Measurements from ENCODE around the gene OR10Z1. TPM values are rescaled to one million over a fixed set of nuclear protein-coding genes. Genes with fewer than 3 reads are reported as not detected.

OR10Z1 gene
- total RNA-seq = not detected in 3 replicates
- long read RNA-seq = 0 reads

GRCh38 chr1:158604968-158605367, at the start of gene OR10Z1:
Gene OR10Z1 (plus strand): TSS chr1:158605268. CDS start chr1:158606439, 1,171 bp downstream.
- H3K4me1 Mint-ChIP-seq (ENCODE audit: low read depth) = no peaks in the 10 kb centered on the region
- DNase-seq (ENCODE audit: low spot score) = no peak
- H3K27me3 Mint-ChIP-seq (ENCODE audit: low read depth) = peaks cover 6% of the 10 kb centered on the region
- H3K4me3 Mint-ChIP-seq (ENCODE audit: unreplicated experiment) = no peak within 1 kb of the TSS
- no peak within 1 kb of the TSS for H3K27ac Mint-ChIP-seq (ENCODE audit: unreplicated experiment)
- peaks cover 6% of the 10 kb centered on the region for H3K9me3 Mint-ChIP-seq (ENCODE audit: low read depth)
- no peak for TF ChIP-seq CTCF (IDR thresholded peaks at IDR 0.05)
- no peaks in the 10 kb centered on the region for H3K36me3 Mint-ChIP-seq (ENCODE audit: low read depth)

GRCh38 chr1:158559696-158560095, 45.4 kb upstream of the OR10Z1 start:
- H3K36me3 Mint-ChIP-seq (ENCODE audit: low read depth) = no peaks in the 10 kb centered on the region
- no peak for TF ChIP-seq CTCF (IDR thresholded peaks at IDR 0.05)
- no peak overlapping the region for H3K27ac Mint-ChIP-seq (ENCODE audit: unreplicated experiment)
- DNase-seq (ENCODE audit: low spot score) = no peak
- H3K27me3 Mint-ChIP-seq (ENCODE audit: low read depth) = peaks cover 2% of the 10 kb centered on the region
- no peak overlapping the region for H3K4me3 Mint-ChIP-seq (ENCODE audit: unreplicated experiment)
- H3K4me1 Mint-ChIP-seq (ENCODE audit: low read depth) = no peaks in the 10 kb centered on the region
- peaks cover 3% of the 10 kb centered on the region for H3K9me3 Mint-ChIP-seq (ENCODE audit: low read depth)

- no peak for DNase-seq (ENCODE audit: low spot score)
- no peak overlapping the region for H3K27ac Mint-ChIP-seq (ENCODE audit: unreplicated experiment)
These were observed 41.2 kb upstream of the OR10Z1 start for GRCh38 chr1:158563853-158564252.

DNA sequence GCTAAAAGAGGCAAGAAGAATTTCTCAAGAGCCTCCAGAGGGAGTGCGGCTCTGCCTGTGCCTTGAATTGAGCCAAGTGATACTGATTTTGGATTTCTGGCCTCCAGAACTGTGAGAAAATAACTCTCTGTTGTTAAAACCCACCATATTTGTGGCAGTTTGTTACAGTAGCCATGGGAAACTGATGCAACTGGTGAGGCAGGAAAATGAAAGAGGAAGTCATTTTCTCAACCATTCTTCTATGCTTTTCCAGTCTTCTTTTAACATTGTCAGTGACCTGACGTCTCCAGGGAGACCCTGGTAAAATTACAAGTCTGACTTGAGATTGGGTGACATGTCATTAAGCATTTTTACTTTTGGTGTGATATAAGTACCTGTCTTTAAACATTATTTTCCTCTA, 40.5 kb upstream of the OR10Z1 start:
- Mint-ChIP-seq H3K9me3 (ENCODE audit: low read depth) (peaks cover 3% of the 10 kb centered on the region), H3K27ac (ENCODE audit: unreplicated experiment) (no peak overlapping the region), H3K4me3 (ENCODE audit: unreplicated experiment) (no peak overlapping the region), H3K27me3 (ENCODE audit: low read depth) (peaks cover 2% of the 10 kb centered on the region), H3K36me3 (ENCODE audit: low read depth) (no peaks in the 10 kb centered on the region), H3K4me1 (ENCODE audit: low read depth) (no peaks in the 10 kb centered on the region)
- DNase-seq (ENCODE audit: low spot score) = no peak
- no peak for TF ChIP-seq CTCF (IDR thresholded peaks at IDR 0.05)

More at GRCh38 chr1:158563853-158564252, 41.2 kb upstream of the OR10Z1 start:
- Mint-ChIP-seq H3K36me3 (ENCODE audit: low read depth) (no peaks in the 10 kb centered on the region), H3K4me1 (ENCODE audit: low read depth) (no peaks in the 10 kb centered on the region), H3K27me3 (ENCODE audit: low read depth) (peaks cover 2% of the 10 kb centered on the region), H3K4me3 (ENCODE audit: unreplicated experiment) (no peak overlapping the region), H3K9me3 (ENCODE audit: low read depth) (peaks cover 3% of the 10 kb centered on the region)
- TF ChIP-seq CTCF (IDR thresholded peaks at IDR 0.05) = no peak

DNA sequence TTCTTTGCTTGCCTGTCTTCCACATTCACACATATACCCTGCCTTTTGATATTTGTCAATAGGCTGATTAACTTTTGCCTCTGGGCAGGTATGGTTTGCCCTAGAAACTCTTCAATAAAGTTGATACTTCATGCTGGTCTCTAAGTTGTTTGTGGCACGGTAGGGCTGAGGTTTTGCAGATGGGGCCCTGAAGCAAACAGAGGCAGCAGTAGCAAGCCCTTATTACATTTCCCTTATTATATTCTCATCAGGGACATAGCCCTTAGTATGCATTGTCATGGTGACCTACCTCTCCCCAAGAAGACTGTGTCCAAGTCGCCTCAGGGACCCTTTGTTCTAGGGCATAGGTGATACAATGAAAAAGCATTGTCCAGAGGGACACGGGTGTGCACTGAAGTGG, 34.6 kb upstream of the OR10Z1 start, which contains the start of gene OR6P1:
TSS of gene OR6P1 (minus strand) at position 101 of the 400 bp plus-strand sequence. CDS start 6,976 bp downstream, outside the sequence.
- Mint-ChIP-seq H3K27me3 (ENCODE audit: low read depth) (peaks cover 3% of the 10 kb centered on the region), H3K9me3 (ENCODE audit: low read depth) (no peaks in the 10 kb centered on the region), H3K4me3 (ENCODE audit: unreplicated experiment) (no peak within 1 kb of the TSS), H3K4me1 (ENCODE audit: low read depth) (no peaks in the 10 kb centered on the region), H3K36me3 (ENCODE audit: low read depth) (no peaks in the 10 kb centered on the region), H3K27ac (ENCODE audit: unreplicated experiment) (no peak within 1 kb of the TSS)
- TF ChIP-seq CTCF (IDR thresholded peaks at IDR 0.05) = no peak
- DNase-seq (ENCODE audit: low spot score) = no peak
